GM18499 (cell line): ENCODE measurements around the gene SLCO4A1.

Experiments used
- ATAC-seq: cut with Tn5 transposase; IDR thresholded peaks from one replicate; pipeline ENCODE4 v1.9.1; 2021; ENCODE audit warnings: moderate number of reproducible peaks; ENCODE audit not compliant: insufficient read depth, unreplicated experiment

The SLCO4A1 gene

DNA sequence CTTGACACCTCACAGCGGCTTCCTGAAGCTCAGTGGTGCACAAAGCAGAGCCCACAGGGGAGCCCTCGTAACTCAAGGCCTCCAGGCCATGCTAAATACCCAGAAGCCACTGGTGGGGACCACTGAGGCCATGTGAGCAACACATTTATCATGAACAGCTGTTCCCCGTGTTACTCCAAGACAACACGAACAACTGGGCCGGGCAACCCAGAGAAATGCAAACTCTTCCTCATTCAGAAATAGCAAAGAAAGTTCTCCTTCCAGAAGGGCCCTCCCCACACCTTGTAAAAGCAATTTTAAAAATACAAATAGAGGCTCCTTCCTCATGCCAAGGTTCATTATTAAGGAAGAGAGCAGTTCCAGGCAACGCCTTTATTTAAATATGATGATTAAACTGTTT, 36.3 kb upstream of the SLCO4A1 start:
- ATAC-seq, result no peak

- no peak for ATAC-seq
Observed at GRCh38 chr20:62606551-62607201, 35.6 kb upstream of the SLCO4A1 start.

- ATAC-seq, result no peak
Observed at GRCh38 chr20:62607366-62608217, 34.7 kb upstream of the SLCO4A1 start.

GRCh38 chr20:62608218-62608565, 34.1 kb upstream of the SLCO4A1 start:
- no peak for ATAC-seq

GRCh38 chr20:62609279-62609720, 33.0 kb upstream of the SLCO4A1 start:
- ATAC-seq, result no peak

- ATAC-seq, result no peak
Observed at GRCh38 chr20:62609811-62610757, 32.2 kb upstream of the SLCO4A1 start.

DNA sequence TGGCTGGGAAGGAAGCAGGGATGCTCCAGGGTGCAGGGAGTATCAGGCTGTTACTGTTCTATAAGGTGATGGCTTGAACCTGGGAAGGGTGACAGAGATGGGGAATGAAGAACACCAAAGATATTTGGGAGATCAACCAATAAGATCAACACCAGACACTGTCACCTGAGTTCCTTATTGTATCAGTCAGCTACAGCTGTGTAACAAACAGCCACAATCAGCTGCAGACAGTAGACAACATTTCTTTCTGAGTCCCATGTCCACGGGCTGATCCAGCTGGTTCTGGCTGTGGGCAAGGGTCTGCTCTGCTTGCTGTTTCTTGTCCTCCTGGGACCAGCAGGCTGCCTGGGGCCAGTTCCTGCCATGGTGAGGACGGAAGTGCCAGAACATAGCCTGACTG, 31.3 kb upstream of the SLCO4A1 start:
- ATAC-seq, result no peak

DNA sequence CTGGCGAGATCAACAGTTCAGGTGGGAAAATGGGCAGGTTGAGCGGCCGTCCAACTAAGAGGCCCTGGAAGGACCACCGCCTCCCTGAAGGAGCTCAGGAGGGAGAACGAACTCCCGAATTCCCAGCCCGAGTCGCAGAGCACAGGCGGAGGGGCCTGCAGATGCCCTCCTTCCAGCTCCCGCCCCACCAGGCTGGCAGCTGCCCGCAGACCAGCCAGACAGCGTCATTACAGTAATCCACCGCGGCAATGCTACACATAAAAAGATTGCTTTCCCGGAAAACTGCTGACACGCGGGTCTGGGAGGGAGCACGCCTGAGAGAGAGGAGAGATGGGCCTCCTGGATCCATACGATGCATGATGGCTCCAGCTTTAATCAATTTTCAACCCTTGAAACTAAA, 30.5 kb upstream of the SLCO4A1 start:
- ATAC-seq, result no peak

DNA sequence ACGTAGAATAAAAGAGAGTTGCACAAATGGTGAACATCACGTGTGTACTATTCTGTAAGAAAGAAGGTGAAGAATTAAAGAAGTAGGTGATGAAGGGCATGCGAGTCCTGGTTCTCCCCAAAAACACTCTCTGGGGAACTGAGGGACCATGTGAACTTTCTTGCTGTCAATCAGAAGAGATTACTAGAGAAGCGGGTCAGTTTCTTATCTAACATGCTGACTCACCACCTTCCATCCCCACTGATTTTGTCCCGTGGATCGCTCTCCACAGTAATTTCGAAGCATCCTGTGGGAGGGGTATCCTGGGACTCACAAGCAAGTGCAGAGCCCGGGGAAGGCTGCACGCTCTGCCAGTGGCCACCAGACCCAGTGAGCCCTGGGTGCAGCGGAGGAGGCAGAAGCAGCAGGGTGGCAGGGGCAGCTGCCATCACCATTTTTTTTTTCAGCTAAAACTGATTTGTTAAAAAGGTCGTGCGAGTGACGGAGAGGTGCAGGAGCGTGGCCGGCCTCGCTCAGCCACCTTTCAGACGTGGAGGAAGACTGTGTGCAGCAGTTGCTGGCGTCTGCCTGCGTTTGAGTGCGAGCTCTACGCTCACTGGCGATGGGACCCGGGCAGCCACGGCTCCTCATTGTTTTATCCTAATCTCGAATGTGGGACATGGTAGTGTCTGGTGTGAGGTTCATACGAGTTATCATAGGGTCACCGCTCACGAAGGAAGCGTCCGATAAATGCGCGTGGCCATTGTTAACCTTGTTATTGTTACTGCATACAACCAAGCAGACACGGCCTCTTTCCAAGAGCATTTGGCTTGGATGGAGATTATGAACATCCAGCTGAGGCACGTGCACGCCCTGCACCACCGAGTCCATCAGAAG, 28.0 kb upstream of the SLCO4A1 start:
- no peak for ATAC-seq

- no peak for ATAC-seq
Observed at GRCh38 chr20:62614961-62615680, 27.2 kb upstream of the SLCO4A1 start.

DNA sequence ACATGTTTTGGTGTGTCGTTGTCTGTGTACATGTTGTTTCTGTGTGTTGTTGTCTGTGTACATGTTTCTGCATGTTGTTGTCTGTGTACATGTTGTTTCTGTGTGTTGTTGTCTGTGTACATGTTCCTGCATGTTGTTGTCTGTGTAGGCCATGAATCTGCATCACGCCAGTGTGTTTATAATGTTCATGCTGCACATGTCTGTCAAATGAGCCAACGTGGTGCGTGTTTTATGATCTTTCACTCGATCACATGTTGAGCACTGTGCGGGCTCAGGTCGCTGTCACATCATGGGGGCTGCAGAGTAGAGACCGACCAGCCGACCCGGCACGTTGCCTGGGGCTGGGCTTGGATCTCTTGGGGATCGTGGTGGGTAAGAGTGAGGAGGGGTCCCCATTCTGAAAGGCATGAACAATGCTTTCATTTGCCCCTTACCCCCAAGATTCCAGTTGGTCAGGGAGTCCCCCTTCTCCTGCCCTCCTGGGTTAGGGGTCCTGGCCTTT, 26.5 kb upstream of the SLCO4A1 start:
- no peak for ATAC-seq

GRCh38 chr20:62616728-62617621, 25.3 kb upstream of the SLCO4A1 start:
- no peak for ATAC-seq

DNA sequence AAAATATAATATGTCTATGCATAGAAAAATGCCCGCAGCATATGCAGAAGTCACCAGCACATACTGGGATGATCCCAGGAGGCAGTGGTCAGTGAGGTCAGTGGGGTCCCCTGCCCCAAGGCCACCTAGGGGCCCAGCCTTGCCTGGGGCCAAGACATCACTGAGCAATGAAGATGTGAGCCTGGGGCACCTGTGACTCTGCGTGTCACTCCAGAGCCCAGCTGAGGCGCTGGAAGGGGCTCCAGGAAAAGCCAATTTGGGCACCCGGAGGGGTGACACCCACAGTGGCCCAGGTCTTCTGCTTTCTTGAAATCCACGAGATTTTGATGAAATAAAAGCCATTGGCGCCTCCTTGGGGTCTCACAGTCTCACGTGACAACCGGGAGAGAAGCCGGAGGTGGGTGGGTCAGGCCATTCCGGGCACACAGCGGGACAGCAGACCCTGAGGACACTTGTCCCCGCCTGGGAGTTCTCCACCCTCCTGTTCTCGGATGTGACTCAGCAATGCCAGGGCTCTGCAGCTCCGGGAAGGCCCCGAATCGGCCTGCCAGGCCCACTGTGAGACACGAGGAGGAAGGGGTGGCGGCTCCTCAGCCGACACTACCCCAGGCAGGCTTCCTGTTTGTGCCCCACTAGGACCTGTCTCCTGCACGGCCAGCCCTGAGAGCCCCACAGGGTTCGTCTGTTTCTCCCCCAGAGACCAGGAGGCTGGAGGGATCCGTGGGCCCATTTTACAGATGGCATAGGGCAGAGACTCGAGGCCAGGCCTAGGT, 24.4 kb upstream of the SLCO4A1 start:
- ATAC-seq, result no peak

- ATAC-seq, result no peak
Observed at GRCh38 chr20:62618611-62619529, 23.4 kb upstream of the SLCO4A1 start.

DNA sequence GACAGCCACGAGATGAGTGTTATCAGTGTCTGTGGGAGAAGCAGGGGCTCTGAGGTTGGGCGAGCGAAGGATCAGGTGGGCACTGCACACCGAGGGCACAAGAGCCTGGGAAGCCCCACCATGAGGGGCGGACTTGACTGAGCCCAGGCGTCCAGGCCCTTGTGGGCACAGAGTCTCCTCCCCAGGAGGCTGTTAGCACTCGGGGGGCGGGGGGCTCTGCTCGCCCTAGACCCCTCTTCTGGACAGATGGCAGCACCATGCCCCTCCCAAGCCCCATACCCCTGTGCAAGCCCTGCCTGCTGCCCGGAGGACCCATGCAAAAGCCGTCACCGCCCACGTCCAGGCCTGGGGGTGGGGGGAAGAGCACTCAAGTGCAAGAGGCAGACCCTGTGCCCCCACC, 21.7 kb upstream of the SLCO4A1 start:
- ATAC-seq, result no peak
